ENCODE data around the gene PTP4A2.
"Not testable (repeated sequence)": the region's sequence is repeated elsewhere in the genome, so short reads cannot be mapped to it uniquely, and the experiment has no call there.

PTP4A2 gene

GRCh38 chr1:31944205-31945089 lies 6.3 kb upstream of the PTP4A2 start:
- DNase-seq (ENCODE audit: low read depth, low spot score) = peak; percentile 96
- Histone ChIP-seq H3K4me3 (ENCODE audit: insufficient read length, low read depth) (peak overlapping the region; percentile 64), H3K9me3 (ENCODE audit: insufficient read depth, low read length) (no peaks in the 10 kb centered on the region), H3K9ac (ENCODE audit: insufficient read length, low read depth) (peak overlapping the region; percentile 95), H3K36me3 (ENCODE audit: insufficient read depth, insufficient read length, low read length) (no peaks in the 10 kb centered on the region), H3K27me3 (ENCODE audit: insufficient read depth, insufficient read length) (no peaks in the 10 kb centered on the region), H3K4me1 (ENCODE audit: insufficient read depth, insufficient read length) (peaks cover 12% of the 10 kb centered on the region)
- TF ChIP-seq ZNF274 (IDR thresholded peaks at IDR 0.05; ENCODE audit: low read depth, low read length) = no peak
- TF ChIP-seq YY1 (IDR thresholded peaks at IDR 0.05; ENCODE audit: insufficient read depth, insufficient read length) = peak; percentile 10

- peak overlapping the region; percentile 1 for H3K9ac ChIP-seq (ENCODE audit: insufficient read length, low read depth)
- no peak for DNase-seq (ENCODE audit: low read depth, low spot score)
These were observed 5.5 kb upstream of the PTP4A2 start for GRCh38 chr1:31943546-31944184.

DNA sequence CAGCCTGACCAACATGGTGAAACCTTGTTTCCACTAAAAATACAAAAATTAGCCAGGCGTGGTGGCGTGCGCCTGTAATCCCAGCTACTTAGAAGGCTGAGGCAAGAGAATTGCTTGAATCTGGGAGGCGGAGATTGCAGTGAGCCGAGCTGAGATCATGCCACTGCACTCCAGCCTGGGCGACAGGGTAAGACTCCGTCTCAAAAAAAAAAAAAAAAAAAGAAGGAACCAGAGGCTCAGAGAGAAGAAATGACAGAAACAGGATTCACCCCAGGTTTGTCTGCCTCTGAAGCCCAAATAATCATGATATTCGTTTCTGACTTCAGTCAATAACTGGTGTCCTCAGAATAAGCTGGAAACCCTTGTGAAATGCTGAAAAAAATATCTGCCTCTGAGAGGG lies 3.9 kb upstream of the PTP4A2 start:
- not testable (repeated sequence) for H3K36me3 ChIP-seq (ENCODE audit: insufficient read depth, insufficient read length, low read length); H3K9me3 ChIP-seq (ENCODE audit: insufficient read depth, low read length); DNase-seq (ENCODE audit: low read depth, low spot score); H3K27me3 ChIP-seq (ENCODE audit: insufficient read depth, insufficient read length); H3K9ac ChIP-seq (ENCODE audit: insufficient read length, low read depth); H3K4me3 ChIP-seq (ENCODE audit: insufficient read length, low read depth)
- peaks cover 14% of the 10 kb centered on the region for H3K4me1 ChIP-seq (ENCODE audit: insufficient read depth, insufficient read length)

More at GRCh38 chr1:31943546-31944184, 5.5 kb upstream of the PTP4A2 start:
- TF ChIP-seq SUZ12 (IDR thresholded peaks at IDR 0.05; ENCODE audit: extremely low read depth, insufficient read depth, insufficient read length) (no peak), ZNF274 (IDR thresholded peaks at IDR 0.05; ENCODE audit: low read depth, low read length) (no peak), YY1 (IDR thresholded peaks at IDR 0.05; ENCODE audit: insufficient read depth, insufficient read length) (no peak)
- H3K4me1 ChIP-seq (ENCODE audit: insufficient read depth, insufficient read length) = peaks cover 14% of the 10 kb centered on the region
- no peaks in the 10 kb centered on the region for H3K36me3 ChIP-seq (ENCODE audit: insufficient read depth, insufficient read length, low read length)
- H3K4me3 ChIP-seq (ENCODE audit: insufficient read length, low read depth) = peak overlapping the region; percentile 12
- no peaks in the 10 kb centered on the region for H3K9me3 ChIP-seq (ENCODE audit: insufficient read depth, low read length)
- no peaks in the 10 kb centered on the region for H3K27me3 ChIP-seq (ENCODE audit: insufficient read depth, insufficient read length)

DNA sequence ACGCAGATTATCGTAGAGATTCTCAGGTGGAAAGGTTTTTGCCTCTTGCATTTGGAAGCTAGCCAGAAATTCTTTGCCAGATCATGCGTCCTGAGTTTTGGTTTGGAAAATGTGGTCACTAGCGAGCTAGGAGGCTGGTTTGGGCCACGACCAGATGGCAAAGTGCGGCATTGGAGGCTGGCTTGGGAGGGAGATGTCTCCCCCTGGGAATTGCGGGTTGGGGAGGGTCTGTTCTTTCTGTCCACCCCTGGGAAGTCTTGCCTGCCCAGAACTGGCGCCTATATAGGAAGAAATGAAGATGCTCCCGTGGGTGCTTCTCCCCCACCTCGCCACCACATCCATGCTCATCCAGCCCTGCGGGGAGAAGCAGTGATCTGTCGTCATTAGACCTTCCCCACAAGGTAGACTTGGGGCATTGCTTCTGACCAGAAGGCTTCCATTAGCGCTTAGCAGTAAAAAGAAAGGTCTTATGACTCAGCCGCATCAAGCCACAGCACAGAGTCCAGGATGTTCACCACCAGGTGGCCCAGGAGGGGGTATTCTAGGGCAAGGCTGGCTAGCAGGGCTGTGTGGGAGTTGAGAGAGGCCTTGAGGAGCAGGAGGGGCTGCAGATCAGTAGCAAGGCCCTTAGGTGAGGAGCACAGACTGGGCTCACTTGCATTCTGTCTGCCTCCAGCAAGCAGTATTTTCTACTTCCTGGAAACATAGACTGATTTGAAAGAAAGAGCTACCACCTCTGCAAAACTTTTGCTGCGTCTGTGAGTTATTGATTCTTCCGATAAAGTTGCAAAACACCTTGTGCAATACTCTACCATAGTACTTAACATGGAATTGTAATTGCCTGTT lies 1.5 kb upstream of the PTP4A2 start:
- Histone ChIP-seq H3K36me3 (ENCODE audit: insufficient read depth, insufficient read length, low read length) (peaks cover 7% of the 10 kb centered on the region), H3K9ac (ENCODE audit: insufficient read length, low read depth) (peak overlapping the region; percentile 54), H3K9me3 (ENCODE audit: insufficient read depth, low read length) (no peaks in the 10 kb centered on the region), H3K27me3 (ENCODE audit: insufficient read depth, insufficient read length) (no peaks in the 10 kb centered on the region), H3K4me3 (ENCODE audit: insufficient read length, low read depth) (no peak overlapping the region), H3K4me1 (ENCODE audit: insufficient read depth, insufficient read length) (peaks cover 14% of the 10 kb centered on the region)
- no peak for DNase-seq (ENCODE audit: low read depth, low spot score)
- TF ChIP-seq YY1 (IDR thresholded peaks at IDR 0.05; ENCODE audit: insufficient read depth, insufficient read length) (no peak), SUZ12 (IDR thresholded peaks at IDR 0.05; ENCODE audit: extremely low read depth, insufficient read depth, insufficient read length) (no peak), ZNF274 (IDR thresholded peaks at IDR 0.05; ENCODE audit: low read depth, low read length) (no peak)

- DNase-seq (ENCODE audit: low read depth, low spot score) = no peak
- H3K4me1 ChIP-seq (ENCODE audit: insufficient read depth, insufficient read length) = peaks cover 10% of the 10 kb centered on the region
- peaks cover 7% of the 10 kb centered on the region for H3K36me3 ChIP-seq (ENCODE audit: insufficient read depth, insufficient read length, low read length)
- no peaks in the 10 kb centered on the region for H3K9me3 ChIP-seq (ENCODE audit: insufficient read depth, low read length)
- peak overlapping the region; percentile 98 for H3K4me3 ChIP-seq (ENCODE audit: insufficient read length, low read depth)
- H3K27me3 ChIP-seq (ENCODE audit: insufficient read depth, insufficient read length) = no peaks in the 10 kb centered on the region
- H3K9ac ChIP-seq (ENCODE audit: insufficient read length, low read depth) = peak overlapping the region; percentile 90
- no peak for TF ChIP-seq SUZ12 (IDR thresholded peaks at IDR 0.05; ENCODE audit: extremely low read depth, insufficient read depth, insufficient read length)
- peak; percentile 13 for TF ChIP-seq YY1 (IDR thresholded peaks at IDR 0.05; ENCODE audit: insufficient read depth, insufficient read length)
These were observed 626 bp downstream of the PTP4A2 start for GRCh38 chr1:31937300-31938183.

- no peaks in the 10 kb centered on the region for H3K27me3 ChIP-seq (ENCODE audit: insufficient read depth, insufficient read length)
- H3K4me1 ChIP-seq (ENCODE audit: insufficient read depth, insufficient read length) = peaks cover 8% of the 10 kb centered on the region
- DNase-seq (ENCODE audit: low read depth, low spot score) = no peak
- peaks cover 7% of the 10 kb centered on the region for H3K36me3 ChIP-seq (ENCODE audit: insufficient read depth, insufficient read length, low read length)
- H3K9me3 ChIP-seq (ENCODE audit: insufficient read depth, low read length) = no peaks in the 10 kb centered on the region
- H3K9ac ChIP-seq (ENCODE audit: insufficient read length, low read depth) = peak overlapping the region; percentile 90
- TF ChIP-seq ZNF274 (IDR thresholded peaks at IDR 0.05; ENCODE audit: low read depth, low read length) (no peak), YY1 (IDR thresholded peaks at IDR 0.05; ENCODE audit: insufficient read depth, insufficient read length) (no peak), SUZ12 (IDR thresholded peaks at IDR 0.05; ENCODE audit: extremely low read depth, insufficient read depth, insufficient read length) (no peak)
- H3K4me3 ChIP-seq (ENCODE audit: insufficient read length, low read depth) = peak overlapping the region; percentile 98
These were observed 1.2 kb downstream of the PTP4A2 start for GRCh38 chr1:31936981-31937299.

All from NT2/D1 (cell line).